ENCODE measurements around the gene ACTA2. TPM values are rescaled to one million over a fixed set of nuclear protein-coding genes. Genes with fewer than 3 reads are reported as not detected.

The ACTA2 gene
- total RNA-seq, 3 donors from 2014 or later (not counting 1 experiment from before 2014, with no cell fraction given): 5.0 to 13.1 (median 7.4) TPM

- Histone ChIP-seq H3K4me1 (ENCODE audit: control insufficient read depth, insufficient read depth, low read length) (peaks cover 2% of the 10 kb centered on the region), H3K9me3 (ENCODE audit: control insufficient read depth, insufficient read depth, low read length) (no peaks in the 10 kb centered on the region), H3K4me3 (ENCODE audit: low read length) (no peak overlapping the region), H3K27me3 (ENCODE audit: control insufficient read depth, insufficient read depth, low read length) (no peaks in the 10 kb centered on the region), H3K27ac (ENCODE audit: low read length) (no peak overlapping the region), H3K36me3 (ENCODE audit: control insufficient read depth, insufficient read depth, low read length) (no peaks in the 10 kb centered on the region)
- H3K27me3 Mint-ChIP-seq (ENCODE audit: low read depth in 2 of 2): no peaks in the 10 kb centered on the region
- H3K4me3 Mint-ChIP-seq: no peak overlapping the region
- ATAC-seq (no peak), DNase-seq (no peak)
- WGBS (ENCODE audit: insufficient coverage): 93% methylated on average over 5 of the region's 6 CpGs
- H3K9me3 Mint-ChIP-seq: no peaks in the 10 kb centered on the region
- TF ChIP-seq CTCF (IDR thresholded peaks at IDR 0.05): no peak
- H3K4me1 Mint-ChIP-seq: peaks cover 16 to 26% of the 10 kb centered on the region in 2 donors
- intact Hi-C loops (cut with micrococcal nuclease): no loop called here
- H3K36me3 Mint-ChIP-seq: peaks cover 3% of the 10 kb centered on the region
- no peak overlapping the region for H3K27ac Mint-ChIP-seq
These were observed 6.1 kb upstream of the ACTA2 start for GRCh38 chr10:88958721-88959120.

DNA sequence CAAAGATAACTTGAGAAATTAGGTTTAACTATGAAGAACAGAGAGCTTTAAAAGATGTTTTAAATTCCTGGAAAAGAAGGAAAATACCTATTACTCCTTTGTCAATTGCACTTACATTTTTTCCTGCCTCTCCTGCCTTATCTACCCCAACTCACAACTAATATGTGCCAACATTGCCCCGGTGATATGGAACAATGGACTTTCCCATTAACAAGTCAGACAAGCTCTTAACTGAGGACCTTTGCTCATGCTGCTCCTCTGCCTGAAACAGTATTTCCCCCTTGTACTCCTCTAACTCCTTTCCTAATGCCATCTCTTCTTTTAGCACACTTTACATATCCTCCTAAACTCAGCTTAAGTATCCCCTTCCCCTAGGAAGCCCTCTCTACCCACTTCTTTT, 4.8 kb upstream of the ACTA2 start:
- H3K27ac ChIP-seq (ENCODE audit: low read length): no peak overlapping the region
- ATAC-seq (no peak), DNase-seq (no peak)
- H3K36me3 ChIP-seq (ENCODE audit: control insufficient read depth, insufficient read depth, low read length): no peaks in the 10 kb centered on the region
- no peaks in the 10 kb centered on the region for H3K9me3 ChIP-seq (ENCODE audit: control insufficient read depth, insufficient read depth, low read length)
- no peaks in the 10 kb centered on the region for H3K27me3 Mint-ChIP-seq (ENCODE audit: low read depth in 2 of 2)
- 94% methylated on average over 1 of the region's 1 CpG for WGBS (ENCODE audit: insufficient coverage)
- peaks cover 2% of the 10 kb centered on the region for H3K4me1 ChIP-seq (ENCODE audit: control insufficient read depth, insufficient read depth, low read length)
- intact Hi-C loops (cut with micrococcal nuclease): no loop called here
- H3K4me1 Mint-ChIP-seq: peaks cover 11 to 24% of the 10 kb centered on the region in 2 donors
- H3K27me3 ChIP-seq (ENCODE audit: control insufficient read depth, insufficient read depth, low read length): no peaks in the 10 kb centered on the region
- no peak overlapping the region for H3K4me3 Mint-ChIP-seq
- H3K36me3 Mint-ChIP-seq: peaks cover 5% of the 10 kb centered on the region
- no peak for TF ChIP-seq CTCF (IDR thresholded peaks at IDR 0.05)
- no peak overlapping the region for H3K27ac Mint-ChIP-seq
- no peaks in the 10 kb centered on the region for H3K9me3 Mint-ChIP-seq
- H3K4me3 ChIP-seq (ENCODE audit: low read length): no peak overlapping the region

DNA sequence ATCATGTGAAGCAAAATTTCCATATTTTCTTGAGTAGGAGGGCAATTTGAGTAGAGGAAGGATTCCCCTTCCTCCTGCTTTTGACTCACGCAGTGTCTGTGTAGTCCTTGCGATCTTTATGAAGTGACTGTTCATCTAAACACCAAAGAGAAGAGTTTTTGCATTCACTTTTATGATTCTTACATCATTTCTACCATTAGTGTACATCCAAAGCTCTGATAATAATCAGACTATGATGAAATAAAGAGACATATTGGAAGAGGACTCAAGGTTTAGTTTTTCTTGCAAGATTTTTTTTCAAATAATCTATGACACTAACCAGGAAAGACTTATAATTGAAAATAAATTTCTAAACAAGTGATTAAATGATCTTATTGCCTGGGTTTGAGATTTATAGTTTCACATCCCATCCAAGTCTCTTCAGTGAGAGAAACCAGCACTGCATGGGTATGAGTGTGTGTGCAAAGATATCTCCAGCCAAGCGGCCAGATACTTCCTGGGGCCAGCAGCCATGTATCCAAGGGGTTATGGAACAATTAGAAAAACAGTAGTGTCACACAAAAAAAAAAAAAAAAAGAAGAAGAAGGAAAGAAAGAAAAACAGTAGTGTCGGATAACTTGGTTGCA, 2.0 kb upstream of the ACTA2 start:
- no peak overlapping the region for H3K4me3 Mint-ChIP-seq
- H3K9me3 ChIP-seq (ENCODE audit: control insufficient read depth, insufficient read depth, low read length): no peaks in the 10 kb centered on the region
- no peaks in the 10 kb centered on the region for H3K9me3 Mint-ChIP-seq
- no peaks in the 10 kb centered on the region for H3K36me3 ChIP-seq (ENCODE audit: control insufficient read depth, insufficient read depth, low read length)
- TF ChIP-seq CTCF (IDR thresholded peaks at IDR 0.05): no peak
- intact Hi-C loops (cut with micrococcal nuclease): no loop called here
- DNase-seq (no peak), ATAC-seq (no peak)
- H3K27me3 ChIP-seq (ENCODE audit: control insufficient read depth, insufficient read depth, low read length): no peaks in the 10 kb centered on the region
- peaks cover 5% of the 10 kb centered on the region for H3K36me3 Mint-ChIP-seq
- no peaks in the 10 kb centered on the region for H3K27me3 Mint-ChIP-seq (ENCODE audit: low read depth in 2 of 2)
- no peak overlapping the region for H3K27ac Mint-ChIP-seq
- peaks cover 0 to 6% of the 10 kb centered on the region in 2 donors for H3K4me1 Mint-ChIP-seq
- no peaks in the 10 kb centered on the region for H3K4me1 ChIP-seq (ENCODE audit: control insufficient read depth, insufficient read depth, low read length)
- 90% methylated on average over 3 of the region's 4 CpGs for WGBS (ENCODE audit: insufficient coverage)
- H3K27ac ChIP-seq (ENCODE audit: low read length): no peak overlapping the region
- no peak overlapping the region for H3K4me3 ChIP-seq (ENCODE audit: low read length)

DNA sequence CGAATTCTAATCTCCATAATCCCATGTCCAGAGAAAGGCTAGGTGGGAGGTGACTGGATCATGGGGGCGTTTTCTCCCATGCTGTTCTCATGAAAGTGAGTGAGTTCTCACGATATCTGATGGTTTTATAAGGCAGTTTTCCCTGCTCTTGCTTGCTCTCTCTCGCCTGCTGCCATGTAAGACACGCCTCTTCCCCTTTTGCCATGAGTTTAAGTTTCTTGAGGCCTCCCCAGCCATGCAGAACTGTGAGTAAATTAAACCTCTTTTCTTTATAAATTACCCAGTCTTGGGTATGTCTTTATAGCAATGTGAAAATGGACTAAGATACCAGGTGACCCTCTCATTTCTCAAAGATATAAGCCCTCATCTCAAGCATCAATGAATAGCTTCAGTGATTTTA, 1.1 kb upstream of the ACTA2 start:
- H3K4me1 Mint-ChIP-seq: peaks cover 0 to 6% of the 10 kb centered on the region in 2 donors
- no peaks in the 10 kb centered on the region for H3K9me3 Mint-ChIP-seq
- Histone ChIP-seq H3K36me3 (ENCODE audit: control insufficient read depth, insufficient read depth, low read length) (no peaks in the 10 kb centered on the region), H3K27ac (ENCODE audit: low read length) (no peak overlapping the region), H3K4me3 (ENCODE audit: low read length) (no peak overlapping the region), H3K27me3 (ENCODE audit: control insufficient read depth, insufficient read depth, low read length) (no peaks in the 10 kb centered on the region), H3K4me1 (ENCODE audit: control insufficient read depth, insufficient read depth, low read length) (no peaks in the 10 kb centered on the region), H3K9me3 (ENCODE audit: control insufficient read depth, insufficient read depth, low read length) (no peaks in the 10 kb centered on the region)
- no peaks in the 10 kb centered on the region for H3K27me3 Mint-ChIP-seq (ENCODE audit: low read depth in 2 of 2)
- DNase-seq (no peak), ATAC-seq (no peak)
- H3K36me3 Mint-ChIP-seq: peaks cover 5% of the 10 kb centered on the region
- WGBS (ENCODE audit: insufficient coverage): 94% methylated on average over 4 of the region's 5 CpGs
- H3K27ac Mint-ChIP-seq: no peak overlapping the region
- intact Hi-C loops (cut with micrococcal nuclease): no loop called here
- TF ChIP-seq CTCF (IDR thresholded peaks at IDR 0.05): no peak
- H3K4me3 Mint-ChIP-seq: no peak overlapping the region
